MM.1S (cell line): Measurements from ENCODE around the gene PTPRZ1.

ENCODE experiments used
- CTCF ChIP-seq: fragments of 300-600 bp; sonication (generic); IDR thresholded peaks from 2 replicates; pipeline ENCODE4 v1.5.1; 2016; ENCODE audit warnings: antibody characterized with exemption, low read length, mixed read lengths
- EZH2 ChIP-seq: fragments of 300-600 bp; sonication (generic); optimal IDR thresholded peaks from 2 replicates; pipeline ENCODE3; 2017; ENCODE audit warnings: low read depth, mild to moderate bottlenecking, antibody characterized with exemption, low read length, mixed read lengths
- EZH2phosphoT487 ChIP-seq: fragments of 300-600 bp; sonication (generic); IDR thresholded peaks from 2 replicates; pipeline ENCODE4 v1.6.1; 2018; ENCODE audit warnings: antibody characterized with exemption, low read length

- no peak for TF ChIP-seq CTCF
- no peak for TF ChIP-seq EZH2
- no peak for TF ChIP-seq EZH2phosphoT487
These were observed 140.1 kb downstream of the PTPRZ1 start for GRCh38 chr7:122013065-122013464.
